ENCODE data around the gene ACACB.

DNA sequence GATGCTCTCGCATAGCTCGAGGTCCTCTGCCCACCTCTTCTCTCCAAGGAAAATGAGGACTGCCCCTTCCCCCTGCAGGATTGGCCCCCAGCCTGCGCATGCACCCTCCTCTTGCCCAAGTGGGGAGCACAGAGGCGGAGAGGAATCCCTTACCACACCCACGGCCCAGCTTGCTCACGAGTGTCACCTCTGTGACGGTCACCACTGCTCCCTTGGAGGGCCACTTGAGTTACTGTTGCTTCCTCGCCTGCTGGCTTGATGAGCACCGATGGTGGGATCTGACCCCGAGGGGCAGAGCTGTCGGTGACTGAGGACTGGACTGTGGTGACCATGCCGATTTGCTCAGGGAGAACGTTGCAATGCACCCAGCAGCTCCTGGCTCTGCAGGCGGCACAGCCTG, 151.0 kb downstream of the ACACB start:
- TF ChIP-seq POLR2AphosphoS5 (IDR thresholded peaks at IDR 0.05; ENCODE audit: low read depth, low read length) (no peak), POLR2A (IDR thresholded peaks at IDR 0.05; ENCODE audit: low read depth, low read length) (no peak), TAF1 (IDR thresholded peaks at IDR 0.05; ENCODE audit: low read depth, low read length) (no peak)
